NOMO-1 treated with DMSO at 0.1 percent for 48 hours (cell line): ENCODE results near the gene TBCEL.

Experiments used
- DNase-seq: peaks from one replicate; lab custom pipeline; 2025; ENCODE audit not compliant: unreplicated experiment; lab: John Stamatoyannopoulos, UW

The TBCEL gene

DNA sequence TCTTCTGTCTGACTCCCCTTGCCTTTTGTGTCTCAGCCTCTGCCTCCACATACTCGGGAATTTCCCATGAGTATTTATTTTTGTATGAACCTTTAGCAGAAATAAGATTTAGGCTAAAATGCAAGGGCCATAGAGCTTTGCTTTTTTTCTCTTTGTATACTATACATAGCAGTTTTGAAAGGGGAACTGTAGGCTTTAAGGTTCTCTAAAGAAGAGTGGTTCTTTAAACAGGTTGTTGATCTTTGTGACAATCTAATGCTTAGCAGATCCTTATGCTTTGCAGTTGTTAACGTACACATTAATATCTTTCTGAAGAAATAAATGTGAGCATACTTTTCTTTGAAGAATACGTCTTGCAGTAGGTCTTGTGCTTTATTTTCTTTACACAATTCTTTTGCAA, 35.0 kb downstream of the TBCEL start:
- no peak for DNase-seq

DNA sequence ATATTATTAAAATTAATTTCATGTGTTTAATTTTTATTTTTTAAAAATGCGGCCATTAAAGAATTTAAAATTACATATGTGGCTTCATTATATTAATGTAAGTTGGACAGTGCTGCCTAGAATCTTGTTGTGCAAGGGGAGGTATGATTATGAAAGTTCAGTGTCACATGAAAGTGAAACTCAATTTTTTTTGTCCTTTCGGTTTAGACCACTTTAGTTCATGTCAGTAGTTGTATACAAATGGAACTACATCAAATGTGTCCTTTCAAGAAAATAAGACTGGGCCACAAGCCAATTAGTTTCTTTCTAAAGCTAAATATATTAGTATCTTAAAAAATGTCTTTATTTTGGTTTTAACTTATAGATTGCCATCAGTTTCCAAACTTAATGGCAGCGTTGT, 35.7 kb downstream of the TBCEL start:
- peak; percentile 71 for DNase-seq

DNA sequence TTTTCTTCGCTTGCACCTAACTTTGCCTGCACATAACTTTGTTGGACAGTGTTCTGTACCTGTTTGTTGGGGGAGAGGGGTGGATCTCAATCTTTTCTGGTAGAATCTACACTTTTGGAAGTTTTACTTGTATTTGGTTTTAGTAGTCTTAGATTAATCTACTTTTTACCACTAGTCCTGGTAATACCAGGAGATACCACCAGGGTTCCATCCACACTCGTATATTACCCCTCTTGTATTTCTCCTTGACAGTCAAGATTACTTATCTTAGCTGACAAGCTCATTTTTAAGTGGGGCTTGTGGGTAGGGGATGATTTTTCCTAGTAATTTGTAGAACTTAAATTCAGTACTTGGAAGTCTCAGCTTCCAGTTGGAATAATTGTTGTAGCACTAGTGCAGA, 39.8 kb downstream of the TBCEL start:
- no peak for DNase-seq

DNA sequence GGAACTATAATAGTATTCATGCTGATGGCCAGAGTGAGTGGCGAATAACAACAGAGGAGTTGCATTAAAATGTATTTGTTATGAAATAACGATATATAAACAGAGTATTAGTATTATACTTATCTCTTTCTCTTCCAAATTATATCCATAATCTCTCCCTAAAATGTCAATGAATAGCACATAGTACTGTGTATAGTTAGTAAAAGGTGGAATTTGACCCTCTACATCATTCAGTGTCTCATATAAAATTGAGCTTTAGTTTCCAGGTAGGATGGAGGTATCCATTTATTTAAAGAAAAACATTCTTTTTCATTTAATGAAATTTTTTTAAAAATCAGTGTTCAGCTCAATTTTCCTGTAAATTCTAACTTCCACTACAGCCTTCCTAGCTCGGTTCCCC, 42.7 kb downstream of the TBCEL start:
- DNase-seq = no peak

DNA sequence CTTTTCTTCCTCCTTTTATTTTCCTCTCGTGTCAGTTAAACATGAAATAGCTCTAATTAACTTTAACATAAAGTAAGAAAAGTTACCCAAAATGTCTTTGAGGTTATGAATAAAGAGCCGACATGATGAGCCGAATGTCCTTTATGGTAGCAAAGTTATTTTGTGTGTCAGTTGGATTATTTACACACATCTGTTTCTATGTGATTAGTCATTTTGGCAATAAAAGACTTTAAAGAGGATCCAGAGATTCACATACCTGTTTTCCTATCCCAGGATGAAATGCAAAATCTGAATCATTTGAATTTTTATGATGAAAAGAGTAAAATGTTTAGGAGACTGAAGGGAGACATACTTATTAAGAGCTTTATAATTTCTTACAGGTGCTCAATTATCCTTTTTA, 43.1 kb downstream of the TBCEL start:
- DNase-seq = no peak

DNA sequence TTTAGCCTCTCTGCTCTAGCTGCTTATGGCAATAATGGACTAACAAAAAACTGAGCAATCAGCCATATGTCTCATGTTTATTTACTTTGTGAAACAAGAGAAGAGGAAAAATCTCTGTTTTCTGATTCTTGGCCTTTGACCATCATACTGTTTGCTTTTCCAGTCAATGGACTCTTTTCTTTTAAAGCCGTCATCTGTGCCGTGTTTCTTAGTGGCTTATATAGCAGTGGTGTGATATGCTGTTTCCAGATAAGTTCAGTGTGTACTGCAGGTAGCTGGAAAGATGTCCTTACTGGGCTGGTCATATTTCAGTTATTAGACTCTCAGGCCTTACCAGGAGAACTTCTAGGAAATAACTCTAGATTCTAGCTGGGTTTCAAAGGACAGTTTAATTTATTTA, 43.6 kb downstream of the TBCEL start:
- no peak for DNase-seq

DNA sequence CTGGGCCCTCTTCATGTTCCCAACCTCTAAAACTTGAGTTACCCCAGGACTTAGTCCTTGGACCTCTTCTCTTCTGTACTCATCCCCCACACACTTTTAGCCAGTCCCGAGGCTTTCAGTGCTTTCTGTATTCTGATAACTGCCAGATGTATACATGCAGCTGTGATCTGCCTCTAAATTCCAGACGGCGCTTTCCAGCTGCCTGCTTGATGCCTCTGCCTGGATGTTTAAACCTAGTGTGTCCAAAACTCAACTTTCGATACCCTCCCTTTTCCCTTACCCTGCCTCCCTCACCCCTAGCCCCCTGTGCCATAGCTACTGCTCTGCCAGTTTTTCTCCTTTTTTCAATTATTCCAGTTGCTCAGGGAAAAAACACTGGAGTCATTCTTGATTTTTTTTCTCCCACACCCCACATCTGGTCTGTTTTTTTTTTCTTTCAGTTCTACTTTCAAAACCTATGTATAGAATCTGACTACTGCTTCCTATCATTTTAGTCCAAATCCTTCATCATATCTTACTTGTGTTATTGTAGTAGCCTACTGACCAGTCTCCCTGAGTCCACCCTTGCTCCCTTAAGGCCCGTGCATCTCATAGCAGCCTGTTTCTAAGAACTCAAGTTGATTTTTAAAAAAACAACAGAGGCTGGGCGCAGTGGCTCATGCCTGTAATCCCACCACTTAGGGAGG, 44.2 kb downstream of the TBCEL start:
- DNase-seq = no peak

DNA sequence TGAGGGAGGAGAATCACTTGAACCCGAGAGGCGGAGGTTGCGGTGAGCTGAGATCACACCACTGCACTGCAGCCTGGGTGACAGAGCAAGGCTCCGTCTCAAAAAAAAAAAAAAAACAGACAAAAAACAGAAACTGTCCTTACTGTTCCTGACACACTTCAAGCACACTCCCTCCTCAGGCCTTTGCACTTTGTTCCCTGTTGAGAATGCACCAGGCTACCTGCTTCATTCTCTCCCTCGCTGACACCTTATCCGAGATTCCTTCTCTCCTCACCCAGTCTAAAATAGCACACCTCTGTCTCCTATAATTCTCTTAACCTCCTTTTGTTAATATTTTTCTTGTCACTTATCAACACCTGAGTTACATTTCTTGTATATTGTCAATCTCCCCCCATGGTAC, 44.9 kb downstream of the TBCEL start:
- DNase-seq = no peak

DNA sequence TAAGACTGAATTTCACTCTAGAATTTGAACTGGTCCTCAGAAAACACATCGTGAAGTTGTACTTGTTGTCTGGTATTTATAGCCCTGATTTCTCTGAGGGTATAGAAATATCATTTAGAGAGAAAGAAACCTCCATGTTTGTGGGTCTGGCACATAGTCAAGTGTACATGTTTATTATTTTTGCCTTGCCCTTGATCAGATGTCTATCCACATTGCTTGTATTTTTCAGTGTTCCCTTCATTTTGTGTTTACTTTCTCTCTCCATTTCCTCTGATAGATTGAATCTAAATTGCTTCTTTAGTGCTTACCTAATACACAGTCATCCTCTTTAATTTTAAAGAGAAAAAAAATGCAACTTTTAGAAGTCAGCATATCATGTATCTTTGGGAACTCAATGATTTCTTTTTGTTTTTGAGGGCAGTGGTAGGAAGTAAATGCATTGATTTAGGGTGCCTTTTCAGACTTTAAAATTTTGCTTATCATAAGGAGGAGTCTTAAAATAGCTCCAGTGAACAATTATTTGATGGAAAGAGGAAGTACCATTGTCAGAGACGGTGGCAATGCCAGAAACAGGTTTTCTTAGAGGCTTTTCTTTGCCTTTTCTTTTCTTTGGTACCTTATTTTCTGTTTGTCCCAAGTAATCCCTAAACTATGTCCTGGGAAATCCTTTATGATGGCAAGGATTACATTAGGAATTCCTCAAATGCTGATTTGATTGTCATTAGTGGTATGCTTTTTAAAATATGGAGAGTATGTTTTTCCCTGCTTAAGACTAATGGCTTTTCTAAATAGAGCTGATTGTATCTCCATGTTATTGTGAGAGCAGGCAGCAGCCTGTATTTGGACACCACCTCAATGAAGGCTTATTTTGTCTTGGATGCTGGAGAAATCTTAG, 47.3 kb downstream of the TBCEL start:
- DNase-seq = peak; percentile 54

DNA sequence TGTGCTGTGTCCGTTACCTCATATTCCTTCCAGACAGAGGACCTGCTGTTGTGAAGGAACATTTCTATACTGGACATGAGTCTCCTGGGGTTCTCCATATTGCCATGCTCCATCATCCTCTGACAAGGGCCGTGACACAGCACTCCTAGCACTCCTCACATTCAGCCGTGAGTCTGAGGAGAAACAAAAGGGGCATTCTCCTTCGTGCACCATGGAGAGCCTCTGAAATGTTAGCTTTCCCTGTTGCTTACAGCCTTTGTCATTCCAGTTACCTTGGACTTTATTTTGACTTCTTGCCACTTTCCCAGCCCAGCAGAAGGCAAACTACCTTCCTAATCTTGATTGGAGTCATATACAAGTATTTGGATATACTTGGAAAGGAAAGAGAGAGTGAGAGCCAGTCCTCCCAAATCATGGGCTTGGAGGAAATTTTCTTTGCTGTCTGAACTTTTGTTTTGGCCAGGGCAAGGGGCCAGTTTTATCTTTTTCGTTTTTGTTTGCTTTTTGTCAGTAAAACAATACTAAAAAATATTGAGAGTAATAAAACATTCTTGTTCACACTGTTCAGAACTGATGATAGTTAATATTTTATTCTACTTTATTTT, 48.0 kb downstream of the TBCEL start:
- DNase-seq = no peak

DNA sequence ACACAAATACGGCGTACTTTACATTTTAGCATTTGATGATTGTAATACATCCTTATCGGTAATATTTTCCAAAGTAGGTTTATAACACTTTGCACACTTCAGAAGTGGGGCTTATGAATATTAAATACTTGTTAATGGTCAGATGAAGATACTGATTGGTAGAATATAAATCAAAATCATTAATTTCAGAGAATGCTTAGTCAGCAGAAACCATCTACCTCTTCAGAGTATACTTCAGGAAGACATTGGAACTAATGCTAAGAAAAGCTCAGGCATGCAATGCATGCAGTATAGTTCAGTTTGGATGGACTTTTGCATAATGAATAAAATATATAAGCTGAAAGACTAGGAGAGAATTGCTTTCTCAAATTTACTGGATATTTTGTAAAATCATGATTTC, 57.4 kb downstream of the TBCEL start:
- DNase-seq = no peak

DNA sequence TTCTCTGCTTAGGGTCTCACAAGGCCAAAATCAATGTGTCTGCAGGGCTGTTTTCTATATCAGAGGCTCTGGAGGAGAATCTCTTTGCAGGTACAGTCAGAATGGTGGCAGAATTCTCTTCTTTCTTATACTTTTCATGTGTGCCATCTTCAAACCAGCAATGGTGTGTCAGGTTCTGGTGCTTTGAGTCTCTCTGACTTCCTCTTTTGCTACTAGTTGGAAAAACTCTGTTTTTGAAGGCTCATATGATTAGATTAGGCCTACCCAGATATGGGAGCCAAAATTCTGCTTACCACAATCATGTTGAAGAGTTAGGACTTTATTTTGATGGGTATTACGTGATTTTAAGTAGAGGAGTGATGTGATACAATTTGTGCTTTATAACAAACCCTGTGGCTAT, 58.3 kb downstream of the TBCEL start:
- no peak for DNase-seq

DNA sequence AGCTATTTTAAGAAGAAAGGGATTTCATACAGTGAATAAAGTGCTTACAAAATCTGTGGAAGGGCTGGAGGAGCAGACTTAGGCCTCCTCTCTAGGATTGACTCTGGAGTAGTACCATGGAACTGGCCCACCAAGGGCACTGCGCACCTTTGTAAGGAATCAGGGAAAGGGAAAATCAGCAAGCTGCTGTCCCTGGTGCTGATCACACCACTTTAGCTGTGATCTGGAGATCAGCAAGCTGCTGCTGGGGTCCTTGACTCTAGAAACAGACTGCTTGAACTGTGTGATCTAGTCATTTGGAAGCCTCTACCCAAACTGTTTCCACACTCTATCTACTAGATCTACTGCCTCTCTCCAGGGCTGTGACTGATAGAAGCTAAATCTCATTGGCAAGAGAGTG, 58.8 kb downstream of the TBCEL start:
- DNase-seq = no peak

DNA sequence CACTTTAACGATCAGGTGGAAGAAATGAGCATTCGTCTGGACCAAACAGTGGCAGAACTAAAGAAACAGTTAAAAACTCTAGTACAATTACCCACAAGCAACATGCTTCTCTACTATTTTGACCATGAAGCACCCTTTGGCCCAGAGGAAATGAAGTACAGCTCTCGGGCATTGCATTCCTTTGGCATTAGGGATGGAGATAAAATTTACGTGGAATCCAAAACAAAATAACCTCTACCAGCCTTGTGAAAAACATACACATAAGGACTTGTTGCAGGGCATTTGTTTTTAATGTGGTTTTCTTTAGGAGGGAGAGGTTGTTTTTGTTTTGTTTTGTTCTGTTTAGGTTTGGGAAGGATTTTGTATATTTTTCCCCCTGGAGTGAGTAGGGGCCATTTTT, 63.0 kb downstream of the TBCEL start:
- no peak for DNase-seq

DNA sequence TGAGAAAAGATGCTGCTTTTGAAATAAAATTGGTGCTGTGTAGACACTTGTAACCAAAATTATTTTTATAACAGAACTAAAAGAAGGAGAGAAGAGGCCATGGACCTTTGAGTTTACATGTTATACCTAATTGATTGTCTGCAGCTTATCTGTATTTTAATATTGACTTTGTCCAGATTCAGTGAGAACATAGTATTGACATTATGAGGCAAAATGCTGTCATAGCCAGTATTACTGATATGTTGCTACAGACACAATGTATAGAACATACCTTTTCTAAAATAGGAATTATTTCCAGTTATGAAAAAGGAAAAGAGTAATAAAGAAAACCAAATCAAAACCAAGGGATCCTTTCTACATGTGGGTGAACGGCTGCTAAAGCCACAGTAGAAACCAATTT, 65.7 kb downstream of the TBCEL start:
- DNase-seq = no peak

DNA sequence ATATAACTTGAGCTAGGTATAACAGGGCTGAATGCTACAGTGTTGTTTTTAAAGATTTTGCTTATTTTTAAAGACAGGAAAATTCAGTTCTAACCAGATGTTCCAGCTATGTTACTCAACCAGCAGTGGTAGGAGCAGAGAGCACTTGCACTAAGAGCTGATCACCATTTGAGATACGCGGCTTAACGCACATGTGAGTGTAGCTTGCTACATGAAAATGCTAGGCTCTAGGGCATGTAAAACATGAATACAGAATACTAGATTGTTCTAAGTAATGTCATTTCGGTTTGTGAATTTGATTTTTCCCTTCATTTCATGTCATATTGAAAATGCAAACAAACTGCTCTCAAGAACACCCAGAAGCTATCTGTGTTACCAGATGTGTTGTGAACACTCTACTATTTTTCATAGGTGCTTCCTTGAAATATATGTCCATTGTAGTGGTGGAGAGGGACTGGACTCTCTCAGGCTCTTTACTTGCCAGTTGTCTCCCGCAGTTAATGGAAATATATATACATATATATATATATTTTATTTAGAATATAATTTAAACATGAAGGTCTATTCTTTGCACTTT, 66.3 kb downstream of the TBCEL start:
- no peak for DNase-seq

DNA sequence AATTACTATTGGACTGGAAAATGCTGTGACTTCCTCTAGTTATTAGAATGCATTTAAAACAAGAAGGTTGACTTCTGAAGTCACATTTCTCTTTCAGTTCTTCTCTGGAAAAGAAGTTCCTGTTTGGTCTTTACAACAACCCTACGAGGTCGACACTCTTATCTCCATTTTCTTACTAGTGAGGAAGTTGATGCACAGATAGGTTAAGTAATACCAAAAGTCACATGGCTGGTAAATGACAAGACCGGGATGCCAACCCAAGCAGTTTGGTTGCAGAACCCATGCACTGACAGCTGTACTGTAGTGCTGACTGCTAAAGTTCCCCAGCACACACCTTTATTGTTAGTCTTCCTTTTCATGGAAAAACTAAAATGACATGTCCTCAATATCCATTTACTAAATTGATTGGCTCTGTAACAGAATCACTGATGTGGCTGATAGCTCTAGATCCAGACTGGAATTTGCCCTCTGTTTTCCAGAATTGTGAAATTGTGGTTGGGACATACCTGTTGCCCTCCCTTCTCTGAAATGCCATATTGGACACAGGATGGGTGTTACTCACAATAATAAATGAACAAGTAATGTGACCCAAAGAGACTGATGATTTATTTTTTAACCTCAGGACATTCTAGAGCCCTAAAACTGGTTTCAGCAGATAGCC, 67.7 kb downstream of the TBCEL start:
- DNase-seq = peak; percentile 97

DNA sequence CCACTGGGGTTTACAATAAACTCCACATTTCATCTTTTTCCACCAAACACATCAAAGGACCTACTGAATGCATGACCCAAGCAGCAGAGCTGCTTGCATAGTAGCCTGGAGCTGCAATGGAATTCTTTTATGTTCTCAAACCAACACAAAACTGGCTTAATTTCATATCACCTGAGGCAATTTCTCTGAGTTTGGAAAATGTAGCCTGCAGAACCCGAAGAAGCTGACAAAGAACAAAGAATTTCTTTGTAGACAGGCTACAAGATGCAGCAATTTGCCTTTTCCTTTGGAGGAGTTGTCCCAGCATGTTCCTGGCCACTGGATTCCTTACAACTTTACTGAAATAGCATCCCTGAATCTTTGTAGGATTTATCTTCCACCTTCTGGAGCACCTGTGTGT, 71.7 kb downstream of the TBCEL start:
- no peak for DNase-seq

DNA sequence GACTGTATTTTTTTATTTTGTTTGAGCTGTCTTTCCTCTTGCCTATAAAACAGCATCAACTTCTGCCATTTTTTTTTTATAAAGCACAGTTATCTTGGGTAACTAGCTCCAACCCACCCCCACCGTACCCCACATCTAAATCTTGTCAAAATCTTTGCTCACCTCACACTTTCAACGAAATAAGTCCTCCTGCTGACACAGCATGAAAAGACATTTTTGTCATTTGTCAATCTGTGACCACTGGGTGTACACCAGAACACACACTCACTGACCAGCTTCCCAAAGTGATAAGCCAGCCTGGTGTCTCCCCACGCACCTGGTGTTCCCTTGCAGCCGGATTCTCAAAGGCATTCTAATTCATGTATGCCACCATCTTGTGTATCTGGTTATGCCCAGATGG, 75.5 kb downstream of the TBCEL start:
- no peak for DNase-seq

DNA sequence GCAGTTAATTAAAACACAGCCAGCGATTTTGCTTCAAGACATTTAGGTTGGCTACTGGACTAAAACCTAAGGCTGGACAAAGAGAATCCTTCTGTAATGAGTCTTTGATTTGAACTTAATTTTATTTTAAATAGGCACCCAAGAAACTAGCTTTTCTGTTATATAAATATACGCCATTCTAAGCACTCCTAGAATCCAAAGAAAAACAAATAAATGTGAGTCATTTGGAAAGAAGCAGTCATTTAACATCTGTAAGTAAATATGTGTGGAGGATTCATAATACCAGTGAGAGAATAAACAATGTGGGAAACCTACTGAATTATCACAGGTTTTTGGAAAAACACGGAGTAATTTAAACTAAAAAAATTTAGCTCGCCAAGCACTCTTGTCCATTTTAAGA, 76.0 kb downstream of the TBCEL start:
- no peak for DNase-seq

DNA sequence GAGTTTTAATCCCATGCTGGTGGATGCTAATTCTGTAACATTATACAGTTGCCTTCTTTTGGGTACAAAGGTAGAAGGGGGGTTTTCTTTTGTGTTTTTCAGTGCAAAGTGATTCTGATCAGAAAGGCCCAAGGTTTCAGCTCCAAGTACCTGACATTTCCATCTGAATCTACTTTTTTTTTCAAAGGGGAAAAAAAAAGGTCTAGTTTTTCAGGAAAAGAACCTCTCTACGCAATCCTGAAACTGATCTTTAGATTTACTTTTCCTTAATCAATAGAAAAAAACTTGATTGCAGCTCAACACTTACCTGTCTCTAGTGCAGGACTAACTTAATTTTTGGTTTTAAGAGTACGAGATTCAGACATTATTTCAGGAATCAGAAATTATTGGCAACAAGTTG, 77.0 kb downstream of the TBCEL start, which contains the start of gene TECTA:
TSS of gene TECTA (plus strand) at position 301 of the 400 bp plus-strand sequence. CDS start 1,423 bp downstream, outside the sequence.
- no peak for DNase-seq
